Tibial nerve (tissue), 3 donors: ENCODE results near the gene UPB1.

Experiments
- POLR2A ChIP-seq, 2 donors: fragments of 450-650 bp; IDR thresholded peaks; one replicate each; pipeline ENCODE4 v1.6.1; 2017; ENCODE audit warnings: antibody characterized with exemption in 2 of 2, mild to moderate bottlenecking in 2 of 2, moderate library complexity in 2 of 2
- TF ChIP-seq, protein P1 (sequence below), 5 experiments: fragments of 200-600 bp in 3 of 5; fragments of 450-650 bp in 2 of 5; sonication (generic) in 3 of 5; IDR thresholded peaks; one replicate each; pipeline ENCODE4 v1.5.1; 2016 to 2019; ENCODE audit warnings: antibody characterized with exemption in 5 of 5, mild to moderate bottlenecking in 3 of 5, moderate library complexity in 2 of 5

DNA sequence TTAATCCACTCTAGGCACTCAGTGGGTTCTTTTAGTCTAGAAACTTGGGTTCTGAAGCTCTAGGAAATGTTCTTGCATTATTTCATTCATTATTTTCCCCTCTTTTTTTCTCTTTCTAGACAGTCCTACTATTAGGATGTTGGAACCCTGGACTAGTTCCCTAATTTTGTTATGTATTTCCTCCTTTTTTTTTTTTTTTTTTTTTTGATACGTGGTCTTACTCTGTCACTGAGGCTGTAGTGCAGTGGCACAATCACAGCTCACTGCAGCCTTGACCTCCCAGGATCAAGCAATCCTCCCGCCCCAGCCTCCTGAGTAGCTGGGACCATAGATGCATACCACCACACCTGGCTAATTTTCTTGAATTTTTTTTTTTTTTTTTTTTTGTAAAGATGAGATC, 9.4 kb downstream of the UPB1 start:
- TF ChIP-seq, protein P1, sequence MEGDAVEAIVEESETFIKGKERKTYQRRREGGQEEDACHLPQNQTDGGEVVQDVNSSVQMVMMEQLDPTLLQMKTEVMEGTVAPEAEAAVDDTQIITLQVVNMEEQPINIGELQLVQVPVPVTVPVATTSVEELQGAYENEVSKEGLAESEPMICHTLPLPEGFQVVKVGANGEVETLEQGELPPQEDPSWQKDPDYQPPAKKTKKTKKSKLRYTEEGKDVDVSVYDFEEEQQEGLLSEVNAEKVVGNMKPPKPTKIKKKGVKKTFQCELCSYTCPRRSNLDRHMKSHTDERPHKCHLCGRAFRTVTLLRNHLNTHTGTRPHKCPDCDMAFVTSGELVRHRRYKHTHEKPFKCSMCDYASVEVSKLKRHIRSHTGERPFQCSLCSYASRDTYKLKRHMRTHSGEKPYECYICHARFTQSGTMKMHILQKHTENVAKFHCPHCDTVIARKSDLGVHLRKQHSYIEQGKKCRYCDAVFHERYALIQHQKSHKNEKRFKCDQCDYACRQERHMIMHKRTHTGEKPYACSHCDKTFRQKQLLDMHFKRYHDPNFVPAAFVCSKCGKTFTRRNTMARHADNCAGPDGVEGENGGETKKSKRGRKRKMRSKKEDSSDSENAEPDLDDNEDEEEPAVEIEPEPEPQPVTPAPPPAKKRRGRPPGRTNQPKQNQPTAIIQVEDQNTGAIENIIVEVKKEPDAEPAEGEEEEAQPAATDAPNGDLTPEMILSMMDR (IDR thresholded peaks at IDR 0.05) = no peak
- TF ChIP-seq POLR2A (IDR thresholded peaks at IDR 0.05) = no peak
